ENCODE results near the gene BAHCC1.

GRCh38 chr17:81482673-81483072 lies 87.4 kb downstream of the BAHCC1 start:
- no peak for TF ChIP-seq POLR2A (IDR thresholded peaks at IDR 0.05; ENCODE audit: low read length)
- no peak for TF ChIP-seq GATA1 (IDR thresholded peaks at IDR 0.05; ENCODE audit: low read depth, low read length)
